Activated T-cell treated with anti-CD3 and anti-CD28 coated beads for 4 hours (primary cell): ENCODE data around the gene ZFP1.
"Not testable (repeated sequence)": the region's sequence is repeated elsewhere in the genome, so short reads cannot be mapped to it uniquely, and the experiment has no call there.

Experiments used
- DNase-seq: peaks from one replicate; pipeline ENCODE4 v3.0.0-alpha.2; 2020

The ZFP1 gene

GRCh38 chr16:75113541-75114121 is 34.7 kb upstream of the ZFP1 start:
- no peak for DNase-seq

GRCh38 chr16:75114179-75114945 is 34.0 kb upstream of the ZFP1 start:
- no peak for DNase-seq

GRCh38 chr16:75114946-75115825 is 33.1 kb upstream of the ZFP1 start:
- no peak for DNase-seq

GRCh38 chr16:75116081-75116910 is 32.0 kb upstream of the ZFP1 start, which contains the start of gene LDHD:
Gene LDHD (minus strand): TSS chr16:75116780. CDS start chr16:75116720, 60 bp downstream.
- no peak for DNase-seq

GRCh38 chr16:75116911-75117245 is 31.4 kb upstream of the ZFP1 start:
- no peak for DNase-seq

GRCh38 chr16:75118943-75119539 is 29.3 kb upstream of the ZFP1 start:
- no peak for DNase-seq

- DNase-seq = no peak
Measured at GRCh38 chr16:75120253-75120652, 28.1 kb upstream of the ZFP1 start.

- no peak for DNase-seq
Measured at GRCh38 chr16:75121949-75122568, 26.3 kb upstream of the ZFP1 start.

GRCh38 chr16:75122609-75123008 is 25.7 kb upstream of the ZFP1 start:
- no peak for DNase-seq

GRCh38 chr16:75127713-75128415 is 20.5 kb upstream of the ZFP1 start:
- no peak for DNase-seq

GRCh38 chr16:75129421-75130149 is 18.7 kb upstream of the ZFP1 start:
- DNase-seq = not testable (repeated sequence)

- DNase-seq = no peak
Measured at GRCh38 chr16:75130150-75130771, 18.1 kb upstream of the ZFP1 start.

GRCh38 chr16:75131081-75131480 is 17.2 kb upstream of the ZFP1 start:
- DNase-seq = no peak

GRCh38 chr16:75138233-75138632 is 10.1 kb upstream of the ZFP1 start:
- no peak for DNase-seq

- DNase-seq = no peak
Measured at GRCh38 chr16:75138636-75139035, 9.7 kb upstream of the ZFP1 start.

GRCh38 chr16:75139498-75139897 is 8.8 kb upstream of the ZFP1 start:
- no peak for DNase-seq

- no peak for DNase-seq
Measured at GRCh38 chr16:75143941-75144340, 4.4 kb upstream of the ZFP1 start.

GRCh38 chr16:75147968-75148310 is 385 bp upstream of the ZFP1 start:
- no peak for DNase-seq

GRCh38 chr16:75151798-75152197 is 3.5 kb downstream of the ZFP1 start:
- DNase-seq = no peak

- no peak for DNase-seq
Measured at GRCh38 chr16:75152635-75153034, 4.3 kb downstream of the ZFP1 start.
